RKO (cell line): ENCODE data around the gene CFHR2.

Source experiments
- DNase-seq: peaks from one replicate; pipeline ENCODE4 v3.0.0-alpha.2; 2016; ENCODE audit warnings: low spot score

Gene CFHR2

DNA sequence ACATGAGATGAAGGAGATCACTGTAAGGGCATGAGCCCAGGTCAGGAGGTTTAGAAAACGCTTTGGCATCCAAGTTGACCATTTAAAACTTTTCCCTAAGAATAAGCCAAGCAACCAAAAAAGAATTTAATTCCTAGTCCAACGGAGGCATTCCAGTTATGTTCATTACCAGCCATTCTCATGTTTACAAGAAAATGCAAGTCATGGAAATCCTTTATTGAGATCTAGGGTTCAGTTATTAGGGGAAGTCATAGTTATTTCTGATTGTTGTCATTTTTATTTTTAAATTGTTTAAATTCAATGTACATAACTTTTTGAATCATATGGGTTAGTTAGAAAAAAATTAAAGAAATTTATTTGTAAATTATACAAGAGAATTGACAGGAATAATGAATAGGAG lies 58.3 kb downstream of the CFHR2 start:
- DNase-seq, result no peak

DNA sequence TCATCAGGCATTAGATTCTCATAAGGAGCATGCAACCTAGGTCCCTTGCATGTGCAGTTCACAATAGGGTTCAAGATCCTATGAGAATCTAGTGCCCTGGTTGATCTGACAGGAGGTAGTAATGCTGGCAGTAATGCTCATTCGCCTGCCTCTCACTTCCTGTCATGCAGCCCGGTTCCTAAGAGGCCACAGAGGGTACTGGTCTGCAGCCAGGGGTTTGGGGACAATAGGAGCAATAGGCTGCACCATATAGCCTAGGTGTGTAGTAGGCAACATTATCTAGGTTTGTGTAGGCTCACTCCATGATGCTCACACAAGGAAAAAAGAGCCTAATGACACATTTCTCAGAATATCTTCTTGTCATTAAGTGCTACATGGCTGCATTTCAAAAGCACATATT lies 59.6 kb downstream of the CFHR2 start:
- DNase-seq, result no peak

DNA sequence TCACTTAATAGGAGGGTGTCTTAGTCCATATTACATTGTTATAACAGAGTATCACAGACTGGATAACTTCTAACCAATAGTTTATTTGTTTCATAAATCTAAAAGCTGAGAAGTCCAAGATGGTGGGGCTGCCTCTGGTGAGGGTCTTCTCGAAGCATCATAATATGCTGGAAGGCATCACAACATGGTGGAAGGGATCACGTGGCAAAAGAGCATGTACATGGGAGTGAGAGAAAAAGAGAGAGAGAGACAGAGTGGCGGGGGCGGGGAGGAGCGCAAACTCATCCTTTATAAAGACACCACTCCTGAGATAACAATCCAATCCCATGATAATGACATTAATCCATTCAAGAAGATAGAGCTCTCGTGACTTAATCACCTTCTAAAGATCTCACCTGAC lies 65.3 kb downstream of the CFHR2 start:
- no peak for DNase-seq
